OCI-LY3 (cell line): Measurements from ENCODE around the gene SENP5.
"Not testable (repeated sequence)": the region's sequence is repeated elsewhere in the genome, so short reads cannot be mapped to it uniquely, and the experiment has no call there.

Experiments
- H2AFZ ChIP-seq: fragments of 200-600, 300-600 bp; shearing (Covaris generic); 2 replicates; pipeline ENCODE4 v1.6.0; 2014; ENCODE audit warnings: antibody characterized with exemption, low read depth, low read length
- H3K27ac ChIP-seq: fragments of 200-600, 300-600 bp; sonication (generic); 2 replicates; pipeline ENCODE4 v1.5.1; 2014; ENCODE audit warnings: mild to moderate bottlenecking, low read length, moderate library complexity, mixed read lengths
- H3K27me3 ChIP-seq: fragments of 200-600, 300-600 bp; sonication (generic); 2 replicates; pipeline ENCODE4 v1.6.1; 2014; ENCODE audit warnings: low read depth, low read length, mixed read lengths
- H3K36me3 ChIP-seq: fragments of 200-600, 300-600 bp; sonication (generic); replicated peaks from 2 replicates; pipeline ENCODE3; 2014; ENCODE audit warnings: low read depth, low read length, mixed read lengths
- H3K4me1 ChIP-seq: fragments of 300-600, 200-600 bp; sonication (generic); 2 replicates; pipeline ENCODE4 v1.6.1; 2014; ENCODE audit warnings: low read length, mixed read lengths
- H3K4me2 ChIP-seq: fragments of 200-600, 300-600 bp; sonication (generic); 2 replicates; pipeline ENCODE4 v1.6.1; 2014; ENCODE audit warnings: low read length, mixed read lengths
- H3K4me3 ChIP-seq: fragments of 300-600, 200-600 bp; sonication (generic); 2 replicates; pipeline ENCODE4 v1.5.1; 2014; ENCODE audit warnings: antibody characterized with exemption, mild to moderate bottlenecking, low read length, moderate library complexity
- H3K79me2 ChIP-seq: fragments of 300-600, 200-600 bp; shearing (Covaris generic); 2 replicates; pipeline ENCODE4 v1.6.1; 2014; ENCODE audit warnings: mild to moderate bottlenecking, low read length, mixed read lengths
- H3K9ac ChIP-seq: fragments of 300-600, 200-600 bp; shearing (Covaris generic); 2 replicates; pipeline ENCODE4 v1.6.0; 2014; ENCODE audit warnings: mild to moderate bottlenecking, low read length, moderate library complexity
- H3K9me3 ChIP-seq: fragments of 200-600, 300-600 bp; shearing (Covaris generic); 2 replicates; pipeline ENCODE4 v1.6.1; 2014; ENCODE audit warnings: low read length, mixed read lengths; ENCODE audit not compliant: insufficient read depth
- H4K20me1 ChIP-seq: fragments of 200-600, 300-600 bp; sonication (generic); 2 replicates; pipeline ENCODE4 v1.6.1; 2016; ENCODE audit warnings: low read length, mixed read lengths; ENCODE audit not compliant: insufficient read depth
- EZH2phosphoT487 ChIP-seq: fragments of 200-600 bp; shearing (Covaris generic); IDR thresholded peaks from 2 replicates; pipeline ENCODE4 v1.6.1; 2018; ENCODE audit warnings: antibody characterized with exemption, mixed run types, low read depth
- TF ChIP-seq, protein P1 (sequence below): fragments of 200-600, 300-600 bp; sonication (generic); IDR thresholded peaks from 2 replicates; pipeline ENCODE4 v1.5.1; 2014; ENCODE audit warnings: antibody characterized with exemption, low read length, low read depth

SENP5 gene

DNA sequence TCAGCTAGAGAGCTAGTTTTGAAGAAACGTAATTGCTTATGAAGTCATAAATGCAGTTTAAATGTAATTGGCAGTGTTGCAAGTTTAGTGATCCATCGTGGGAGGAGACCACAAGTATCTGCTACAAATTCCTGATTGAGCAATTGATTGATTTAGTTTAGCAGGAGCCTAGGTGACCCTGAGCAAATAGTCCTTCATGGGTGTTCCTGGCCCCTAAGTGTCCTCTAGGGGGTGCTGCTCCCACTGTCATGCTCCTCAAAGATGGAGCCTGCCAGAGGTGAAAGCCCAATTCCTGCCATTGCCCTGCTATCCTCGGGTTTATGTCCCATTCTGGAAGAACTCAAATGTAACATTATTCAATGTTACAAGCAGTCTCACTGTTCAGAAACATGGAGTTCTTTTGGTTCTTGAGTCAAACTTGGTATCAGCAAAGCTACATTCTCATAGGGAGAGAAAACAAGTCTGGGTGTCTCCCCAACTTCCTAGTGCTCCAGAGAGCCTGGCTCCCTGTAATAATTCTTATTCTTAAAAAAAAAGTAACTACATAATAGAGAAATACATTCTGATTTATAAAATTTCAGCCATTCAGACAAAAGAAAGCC, 29.8 kb upstream of the SENP5 start:
- no peak overlapping the region for H3K27ac ChIP-seq
- H3K79me2 ChIP-seq, result no peaks in the 10 kb centered on the region
- no peaks in the 10 kb centered on the region for H3K27me3 ChIP-seq
- H4K20me1 ChIP-seq, result no peaks in the 10 kb centered on the region; the same call in 1 of the 2 replicates
- no peaks in the 10 kb centered on the region for H3K4me1 ChIP-seq
- no peak overlapping the region for H3K9ac ChIP-seq
- no peak overlapping the region for H3K4me2 ChIP-seq
- no peak for TF ChIP-seq EZH2phosphoT487
- TF ChIP-seq, protein P1, sequence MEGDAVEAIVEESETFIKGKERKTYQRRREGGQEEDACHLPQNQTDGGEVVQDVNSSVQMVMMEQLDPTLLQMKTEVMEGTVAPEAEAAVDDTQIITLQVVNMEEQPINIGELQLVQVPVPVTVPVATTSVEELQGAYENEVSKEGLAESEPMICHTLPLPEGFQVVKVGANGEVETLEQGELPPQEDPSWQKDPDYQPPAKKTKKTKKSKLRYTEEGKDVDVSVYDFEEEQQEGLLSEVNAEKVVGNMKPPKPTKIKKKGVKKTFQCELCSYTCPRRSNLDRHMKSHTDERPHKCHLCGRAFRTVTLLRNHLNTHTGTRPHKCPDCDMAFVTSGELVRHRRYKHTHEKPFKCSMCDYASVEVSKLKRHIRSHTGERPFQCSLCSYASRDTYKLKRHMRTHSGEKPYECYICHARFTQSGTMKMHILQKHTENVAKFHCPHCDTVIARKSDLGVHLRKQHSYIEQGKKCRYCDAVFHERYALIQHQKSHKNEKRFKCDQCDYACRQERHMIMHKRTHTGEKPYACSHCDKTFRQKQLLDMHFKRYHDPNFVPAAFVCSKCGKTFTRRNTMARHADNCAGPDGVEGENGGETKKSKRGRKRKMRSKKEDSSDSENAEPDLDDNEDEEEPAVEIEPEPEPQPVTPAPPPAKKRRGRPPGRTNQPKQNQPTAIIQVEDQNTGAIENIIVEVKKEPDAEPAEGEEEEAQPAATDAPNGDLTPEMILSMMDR, result peak; percentile 85
- no peak overlapping the region for H3K4me3 ChIP-seq
- no peaks in the 10 kb centered on the region for H3K9me3 ChIP-seq
- H2AFZ ChIP-seq, result no peak overlapping the region
- H3K36me3 ChIP-seq, result no peaks in the 10 kb centered on the region

DNA sequence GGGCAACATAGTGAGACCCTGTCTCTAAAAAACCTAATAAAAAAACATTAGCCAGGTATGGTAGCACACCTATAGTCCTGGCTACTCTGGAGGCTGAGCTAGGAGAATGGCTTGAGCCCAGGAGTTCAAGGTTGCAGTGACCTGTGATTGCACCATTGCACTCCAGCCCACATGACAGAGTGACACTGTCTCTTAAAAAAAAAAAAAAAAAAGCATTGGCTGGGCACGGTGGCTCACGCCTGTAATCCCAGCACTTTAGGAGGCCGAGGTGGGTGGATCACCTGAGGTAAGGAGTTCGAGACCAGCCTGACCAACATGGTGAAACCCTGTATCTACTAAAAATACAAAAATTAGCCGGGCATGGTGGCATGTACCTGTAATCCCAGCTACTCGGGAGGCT, 28.4 kb upstream of the SENP5 start:
- H4K20me1 ChIP-seq, H3K79me2 ChIP-seq, H3K4me2 ChIP-seq, H3K9ac ChIP-seq, H3K9me3 ChIP-seq, H3K27ac ChIP-seq, H3K4me1 ChIP-seq, H2AFZ ChIP-seq, H3K27me3 ChIP-seq, H3K36me3 ChIP-seq, H3K4me3 ChIP-seq: not testable (repeated sequence)

DNA sequence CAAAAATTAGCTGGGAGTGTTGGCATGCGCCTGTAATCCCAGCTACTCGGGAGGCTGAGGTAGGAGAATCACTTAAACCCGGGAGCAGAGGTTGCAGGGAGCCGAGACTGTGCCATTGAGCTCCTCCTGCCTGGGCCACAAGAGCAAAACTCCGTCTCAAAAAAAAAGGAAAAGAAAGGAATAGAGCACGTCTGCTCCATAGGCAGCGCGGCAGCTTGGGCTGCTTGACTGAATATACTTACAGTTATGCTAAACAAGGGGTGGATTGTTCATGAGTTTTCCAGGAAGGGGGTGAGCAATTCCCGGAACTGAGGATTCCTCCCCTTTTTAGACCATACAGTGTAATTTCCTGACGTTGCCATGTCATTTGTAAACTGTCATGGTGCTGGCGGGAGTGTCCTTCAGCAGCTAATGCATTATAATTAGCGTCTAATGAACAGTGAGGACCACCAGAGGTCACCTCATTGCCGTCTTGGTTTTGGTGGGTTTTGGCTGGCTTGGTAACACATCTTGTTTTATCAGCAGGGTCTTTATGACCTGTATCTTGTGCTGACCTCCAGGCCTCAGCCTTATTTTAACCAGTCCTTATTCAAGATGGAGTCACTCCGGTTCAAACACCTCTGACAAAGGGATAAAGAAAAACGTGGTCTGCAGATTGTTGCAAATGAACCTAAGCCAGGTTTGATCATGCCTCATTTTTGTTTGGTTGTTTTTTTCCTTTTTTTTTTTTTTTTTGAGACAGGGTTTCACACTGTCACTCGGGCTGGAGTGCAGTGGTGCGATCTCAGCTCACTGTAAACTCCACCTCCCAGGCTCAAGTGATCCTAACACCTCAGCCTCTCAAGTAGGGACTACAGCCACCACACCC, 24.9 kb upstream of the SENP5 start:
- no peaks in the 10 kb centered on the region for H3K9me3 ChIP-seq
- no peak overlapping the region for H3K4me3 ChIP-seq
- H3K4me1 ChIP-seq, result no peaks in the 10 kb centered on the region
- H3K27ac ChIP-seq, result no peak overlapping the region
- no peaks in the 10 kb centered on the region for H3K36me3 ChIP-seq
- no peak overlapping the region for H3K9ac ChIP-seq
- TF ChIP-seq, protein P1, result no peak
- no peak for TF ChIP-seq EZH2phosphoT487
- H3K27me3 ChIP-seq, result no peaks in the 10 kb centered on the region
- no peak overlapping the region for H2AFZ ChIP-seq
- H3K4me2 ChIP-seq, result no peak overlapping the region
- no peaks in the 10 kb centered on the region for H3K79me2 ChIP-seq
- H4K20me1 ChIP-seq, result no peaks in the 10 kb centered on the region

DNA sequence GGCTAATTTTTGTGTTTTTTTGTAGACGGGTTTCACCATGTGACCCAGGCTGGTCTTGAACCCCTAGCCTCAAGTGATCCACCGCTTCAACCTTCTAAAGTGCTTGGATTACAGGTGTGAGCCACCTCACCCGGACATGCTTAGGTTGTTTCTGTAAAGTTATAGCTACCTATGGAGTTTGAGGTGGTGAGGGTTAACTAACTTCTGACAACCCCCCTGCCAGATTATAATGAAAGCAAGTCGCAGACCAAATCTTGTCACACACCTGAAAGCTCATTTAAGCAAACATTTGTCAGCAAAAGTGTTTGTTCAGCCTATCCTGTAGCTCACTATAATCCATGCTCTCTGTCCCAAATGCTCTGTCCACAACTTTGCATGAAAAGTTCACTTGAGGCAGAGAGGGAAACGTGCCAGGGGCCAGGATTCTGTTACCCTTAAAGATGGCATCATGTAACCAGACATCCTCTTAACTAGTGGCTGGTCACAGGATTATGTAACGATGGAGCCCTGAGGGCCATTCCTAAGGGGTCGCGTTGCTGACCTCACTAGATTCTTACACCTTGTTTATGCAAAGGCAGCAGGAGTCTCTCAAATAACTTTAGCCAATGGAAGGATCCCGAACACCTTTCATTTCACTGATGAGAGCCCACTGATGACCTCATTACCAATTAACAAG, 24.1 kb upstream of the SENP5 start:
- Histone ChIP-seq H3K36me3 (no peaks in the 10 kb centered on the region), H3K79me2 (no peaks in the 10 kb centered on the region), H3K9me3 (no peaks in the 10 kb centered on the region), H4K20me1 (no peaks in the 10 kb centered on the region), H3K4me1 (no peaks in the 10 kb centered on the region), H3K4me3 (no peak overlapping the region), H2AFZ (no peak overlapping the region), H3K27ac (no peak overlapping the region), H3K9ac (no peak overlapping the region), H3K27me3 (no peaks in the 10 kb centered on the region), H3K4me2 (no peak overlapping the region)
- TF ChIP-seq EZH2phosphoT487, result no peak
- TF ChIP-seq, protein P1, result no peak

DNA sequence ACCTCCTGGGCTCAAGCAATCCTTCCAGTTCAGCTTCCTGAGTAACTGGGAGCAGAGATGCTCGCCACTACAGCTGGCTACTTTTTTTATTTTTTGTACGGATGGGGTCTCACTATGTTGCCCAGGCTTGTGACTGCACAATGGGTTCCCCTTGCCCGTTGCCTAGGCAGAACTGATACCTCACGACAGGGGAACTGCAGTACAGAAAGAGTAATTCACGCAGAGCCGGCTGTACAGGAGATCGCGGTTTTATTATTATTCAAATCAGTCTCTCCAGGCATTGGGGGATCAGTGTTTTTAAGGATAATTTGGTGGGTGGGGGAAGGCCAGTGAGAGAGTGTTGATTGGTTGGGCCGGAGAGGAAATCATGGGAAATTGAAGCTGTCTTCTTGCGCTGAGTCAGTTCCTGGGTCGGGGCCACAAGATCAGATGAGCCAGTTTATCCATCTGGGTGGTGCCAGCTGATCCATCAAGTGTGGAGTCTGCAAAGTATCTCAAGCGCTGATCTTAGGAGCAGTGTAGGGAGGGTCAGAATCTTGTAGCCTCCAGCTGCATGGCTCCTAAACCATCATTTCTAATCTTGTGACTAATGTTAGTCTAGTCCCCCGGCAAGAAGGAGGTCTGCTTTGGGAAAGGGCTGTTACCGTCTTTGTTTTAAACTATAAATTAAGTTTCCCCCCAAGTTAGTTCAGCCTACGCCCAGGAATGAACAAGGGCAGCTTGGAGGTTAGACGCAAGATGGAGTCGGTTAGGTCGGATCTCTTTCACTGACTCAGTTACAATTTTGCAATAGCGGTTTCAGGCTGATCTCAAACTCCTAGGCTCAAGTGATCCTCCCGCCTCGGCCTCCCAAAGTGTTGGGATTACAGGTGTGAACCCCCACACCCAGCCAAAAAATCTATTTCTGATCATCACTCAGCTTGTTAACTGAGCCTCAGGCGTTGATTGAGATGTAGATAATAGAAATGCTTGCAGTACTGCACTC, 23.2 kb upstream of the SENP5 start:
- not testable (repeated sequence) for H3K27ac ChIP-seq, H2AFZ ChIP-seq

DNA sequence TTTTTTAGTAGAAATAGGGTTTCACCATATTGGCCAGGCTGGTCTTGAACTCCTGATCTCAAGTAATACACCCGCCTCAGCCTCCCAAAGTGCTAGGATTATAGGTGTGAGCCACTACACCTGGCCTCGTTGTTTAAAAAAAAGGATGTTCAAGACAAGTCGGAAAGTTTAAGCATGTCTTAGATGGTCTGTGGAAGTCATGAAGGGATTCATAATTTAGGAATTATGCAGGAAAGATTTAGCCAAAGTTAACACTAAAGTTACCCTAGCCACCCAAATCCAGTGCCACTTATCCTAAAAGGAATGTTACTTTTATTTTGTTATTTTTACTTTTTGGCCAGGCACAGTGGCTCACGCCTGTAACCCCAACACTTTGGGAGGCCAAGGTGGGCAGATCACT, 19.3 kb upstream of the SENP5 start:
- H3K4me2 ChIP-seq, H3K27ac ChIP-seq, H4K20me1 ChIP-seq, H3K36me3 ChIP-seq, H2AFZ ChIP-seq, H3K9me3 ChIP-seq, H3K4me3 ChIP-seq, H3K27me3 ChIP-seq, H3K9ac ChIP-seq, H3K4me1 ChIP-seq, H3K79me2 ChIP-seq: not testable (repeated sequence)

More for the DNA sequence above, 23.2 kb upstream of the SENP5 start:
- not testable (repeated sequence) for H3K79me2 ChIP-seq, H3K27me3 ChIP-seq, H4K20me1 ChIP-seq, H3K4me2 ChIP-seq, H3K36me3 ChIP-seq, H3K9me3 ChIP-seq, H3K9ac ChIP-seq, H3K4me1 ChIP-seq, H3K4me3 ChIP-seq
